NCI-H774 (cell line): Measurements from ENCODE around the gene CCDC91.
"Not testable (repeated sequence)": the region's sequence is repeated elsewhere in the genome, so short reads cannot be mapped to it uniquely, and the experiment has no call there.

ENCODE experiments used
- DNase-seq: peaks from one replicate; lab custom pipeline; 2025; lab: John Stamatoyannopoulos, UW

Gene CCDC91

DNA sequence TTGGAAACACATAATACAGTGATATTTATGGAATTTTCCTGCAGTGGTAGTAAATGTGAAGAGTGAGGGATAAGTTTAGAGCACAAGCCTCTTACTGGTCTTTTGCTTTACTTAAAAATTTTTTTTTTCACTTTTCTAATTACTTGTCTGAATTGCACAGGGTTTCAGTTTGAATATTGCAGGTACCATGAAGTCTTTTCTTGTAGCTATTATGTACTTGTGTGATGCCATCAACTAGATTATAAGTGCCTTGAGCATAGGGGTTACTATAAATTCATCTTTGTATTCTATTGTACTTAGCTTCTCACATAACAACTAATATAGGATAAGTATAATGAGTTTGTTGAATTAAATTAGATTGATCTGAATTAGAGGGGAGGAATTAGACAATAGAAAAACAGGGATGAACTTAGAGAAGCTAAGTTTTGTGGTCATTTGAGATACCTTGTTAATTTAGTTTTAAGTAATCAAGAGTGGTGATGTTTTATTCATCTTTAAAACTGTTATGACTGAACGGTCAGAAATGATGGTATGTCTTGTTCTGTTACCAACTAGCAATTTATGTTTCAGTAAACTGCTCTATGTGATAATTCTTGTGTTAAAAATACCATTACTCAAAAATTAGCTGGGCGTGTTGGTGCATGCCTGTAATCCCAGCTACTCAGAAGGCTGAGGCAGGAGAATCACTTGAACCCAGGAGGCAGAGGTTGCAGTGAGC is 42.1 kb downstream of the CCDC91 start:
- no peak for DNase-seq

DNA sequence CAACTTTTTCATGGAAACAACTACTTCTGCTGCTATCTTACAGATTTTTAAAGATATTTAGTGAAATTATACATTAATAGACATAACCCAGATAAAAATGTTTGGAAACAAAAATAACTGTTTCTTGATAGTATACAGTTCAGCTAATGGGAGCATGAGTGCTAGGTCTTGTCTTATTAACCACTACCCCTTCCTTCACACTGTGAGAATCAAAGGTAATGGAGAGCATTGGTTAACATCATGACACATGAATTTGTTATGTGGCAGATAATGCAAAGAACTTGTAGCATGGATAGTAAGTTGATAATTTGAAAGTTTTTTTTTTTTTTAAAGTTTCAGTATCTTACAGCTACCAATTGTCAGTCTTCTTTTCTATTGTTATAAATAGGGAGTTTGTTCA is 44.2 kb downstream of the CCDC91 start:
- DNase-seq = no peak

DNA sequence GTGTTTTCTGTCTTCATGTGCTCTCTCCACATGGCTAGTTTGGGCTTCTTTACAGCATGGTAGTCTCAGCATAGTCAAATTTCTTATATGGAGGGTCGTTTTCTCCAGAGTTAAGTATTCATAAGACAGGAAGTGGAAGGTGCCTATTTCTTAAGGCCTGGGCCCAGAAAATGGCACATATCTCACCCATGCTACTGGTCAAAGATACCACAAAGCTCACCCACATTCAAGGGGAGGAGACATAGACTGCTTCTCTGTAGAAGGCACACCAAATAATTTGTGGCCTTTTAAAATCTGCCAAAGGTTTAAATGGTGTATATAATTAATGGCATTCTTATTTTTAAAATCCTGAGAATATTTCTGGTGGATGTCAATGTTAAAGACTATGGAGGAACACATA is 44.8 kb downstream of the CCDC91 start:
- DNase-seq = no peak

DNA sequence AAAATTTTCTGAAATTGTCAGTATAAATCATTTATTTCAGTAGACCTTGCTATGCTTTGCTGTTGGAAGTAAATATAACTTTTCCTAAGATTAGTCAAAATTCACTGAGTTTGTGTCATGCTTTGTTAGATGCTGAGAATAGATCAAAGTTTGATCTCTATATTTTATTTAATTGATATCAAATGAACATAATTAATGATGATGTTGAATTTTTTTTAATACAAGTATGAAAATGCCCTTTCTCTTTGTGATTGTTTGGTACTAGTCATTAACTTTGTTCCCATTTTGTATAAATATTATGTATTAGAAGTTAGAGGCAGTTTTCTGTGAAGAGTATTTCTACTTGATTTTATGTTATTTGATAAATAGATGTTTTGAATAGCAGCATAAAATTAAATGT is 45.7 kb downstream of the CCDC91 start:
- DNase-seq = no peak

DNA sequence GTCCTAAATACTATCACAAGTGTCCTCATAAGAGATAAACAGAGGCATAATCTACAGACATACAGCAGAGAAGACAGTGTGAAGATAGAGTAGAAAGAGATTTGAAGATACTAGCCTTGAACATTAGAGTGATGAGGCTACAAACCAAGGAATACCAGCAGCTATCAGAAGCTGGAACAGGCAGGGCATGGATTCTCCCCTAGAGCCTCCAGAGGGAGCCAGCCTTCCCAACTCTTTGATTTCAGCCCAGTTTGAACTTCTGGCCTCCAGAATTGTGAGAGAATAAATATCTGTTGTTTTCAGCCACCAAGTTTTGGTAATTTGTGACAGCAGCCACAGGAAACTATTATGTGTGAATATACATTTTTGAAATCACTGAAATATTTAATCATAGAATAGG is 47.2 kb downstream of the CCDC91 start:
- no peak for DNase-seq

- no peak for DNase-seq
These were observed 49.7 kb downstream of the CCDC91 start for GRCh38 chr12:28239918-28240317.

GRCh38 chr12:28240853-28241252 is 50.6 kb downstream of the CCDC91 start:
- no peak for DNase-seq

- no peak for DNase-seq
These were observed 51.9 kb downstream of the CCDC91 start for GRCh38 chr12:28242129-28242495.

- no peak for DNase-seq
These were observed 52.4 kb downstream of the CCDC91 start for GRCh38 chr12:28242496-28243309.

- no peak for DNase-seq
These were observed 53.0 kb downstream of the CCDC91 start for GRCh38 chr12:28243310-28243633.

DNA sequence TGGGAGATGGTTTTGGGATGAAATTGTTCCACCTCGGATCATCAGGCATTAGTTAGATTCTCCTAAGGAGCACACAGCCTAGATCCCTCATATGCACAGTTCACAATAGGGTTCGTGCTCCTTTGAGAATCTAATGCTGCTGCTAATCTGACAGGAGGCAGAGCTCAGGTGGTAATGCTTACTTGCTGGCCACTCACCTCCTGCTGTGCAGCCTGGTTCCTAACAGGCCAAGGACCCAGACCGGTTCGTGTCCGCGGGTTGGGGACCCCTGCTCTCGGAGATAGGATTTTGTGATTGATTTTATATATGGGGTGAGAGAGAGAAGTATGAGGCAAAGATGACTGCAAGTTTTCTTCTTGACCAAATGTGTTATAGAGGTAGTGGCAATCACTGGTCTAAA is 57.5 kb downstream of the CCDC91 start:
- DNase-seq = no peak

DNA sequence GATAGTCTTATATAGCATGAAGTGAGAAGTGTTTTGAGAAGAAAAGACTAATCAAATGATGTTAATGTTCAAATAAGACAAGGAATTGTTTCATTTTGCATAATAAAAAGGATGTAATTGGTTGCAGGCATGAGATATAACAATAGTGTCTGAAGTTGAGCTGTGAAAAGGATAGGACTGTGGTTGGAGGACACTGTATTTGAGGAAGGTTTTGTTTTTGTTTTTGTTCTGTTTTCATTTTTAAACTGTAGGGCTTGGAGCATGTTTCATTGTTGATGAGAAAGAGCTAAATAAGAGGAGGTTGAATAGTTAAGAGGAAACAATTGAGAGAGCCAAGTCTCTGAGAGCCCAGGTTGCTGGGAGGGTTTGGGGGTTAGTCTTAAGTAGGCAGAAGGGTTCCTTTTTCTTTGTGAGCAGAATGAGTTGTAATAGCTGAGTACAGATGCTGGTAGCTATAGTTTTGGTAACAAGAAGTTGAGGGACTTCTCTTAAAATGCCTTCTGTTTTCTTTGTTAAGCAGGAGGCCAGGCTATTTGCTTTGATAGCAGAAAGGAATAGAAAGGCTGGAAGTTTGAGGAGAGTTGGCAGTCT is 58.4 kb downstream of the CCDC91 start:
- DNase-seq = no peak

DNA sequence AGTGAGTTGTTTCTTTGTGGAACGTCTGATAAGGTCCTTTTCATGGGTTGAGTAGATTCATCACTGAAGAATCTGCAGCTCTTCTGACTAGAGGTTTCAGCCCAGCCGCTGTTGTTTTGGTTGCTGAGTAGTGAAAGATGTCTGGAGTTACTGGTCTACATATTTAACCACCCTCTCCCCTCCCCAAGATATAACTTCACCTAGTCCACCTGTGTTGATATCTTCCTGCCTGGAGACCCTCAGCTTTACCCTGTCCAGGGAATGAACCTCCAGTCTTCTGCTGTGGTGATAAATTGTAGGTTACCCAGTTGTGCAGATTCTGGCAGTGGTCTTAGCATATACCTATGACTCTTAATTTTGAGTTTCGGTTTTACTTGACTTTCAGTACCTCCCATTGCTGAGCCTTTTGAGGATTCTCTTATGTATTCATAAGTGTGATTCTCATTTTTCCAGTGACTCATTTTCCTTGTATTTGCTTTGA is 62.9 kb downstream of the CCDC91 start:
- no peak for DNase-seq

GRCh38 chr12:28257411-28257810 is 67.2 kb downstream of the CCDC91 start:
- no peak for DNase-seq

DNA sequence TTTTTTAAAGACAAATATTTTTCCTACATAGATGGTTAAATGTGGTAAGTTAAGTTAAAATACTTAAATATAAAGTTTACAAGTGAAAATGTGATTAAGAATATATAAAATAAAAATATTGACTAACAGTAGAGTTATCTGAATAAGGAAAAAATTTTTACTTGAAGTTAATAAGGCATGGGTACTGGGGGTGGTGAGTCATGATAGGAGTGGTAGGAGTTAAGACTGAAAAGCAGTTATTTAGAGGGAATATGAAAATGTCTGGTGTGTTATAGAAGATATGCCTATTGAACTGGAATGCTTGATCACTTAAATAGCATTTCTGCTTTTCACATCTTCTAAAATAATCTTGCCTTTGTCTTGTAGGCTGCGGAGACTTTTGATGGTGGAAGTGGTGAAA is 68.7 kb downstream of the CCDC91 start:
- DNase-seq = no peak

DNA sequence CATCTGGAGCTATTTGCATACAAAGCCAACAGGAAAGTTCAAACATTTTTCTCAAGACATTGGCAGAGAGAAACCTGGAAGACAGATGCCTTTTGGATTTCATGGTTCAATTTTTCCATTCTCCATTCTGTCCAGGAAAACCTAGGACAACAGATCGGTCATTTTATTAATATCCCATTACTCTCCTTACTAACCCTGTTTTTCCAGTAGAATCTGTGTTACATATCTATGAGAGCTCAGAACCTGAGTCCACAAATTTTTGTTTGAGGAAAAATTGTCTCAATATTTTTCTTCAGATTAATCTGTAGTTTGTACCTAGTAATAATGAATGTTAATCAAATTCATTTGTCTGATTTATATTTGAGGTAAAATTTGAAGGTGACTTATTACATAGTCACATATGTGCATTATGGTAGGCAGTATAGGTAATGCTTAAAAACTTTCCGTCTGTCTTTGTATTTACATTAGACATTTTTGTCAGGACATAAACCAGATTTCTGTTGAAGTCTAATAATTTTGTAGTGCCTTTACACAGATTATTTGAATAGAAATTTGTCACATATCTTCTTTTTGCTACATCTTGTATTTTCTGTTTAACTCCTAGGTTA is 75.3 kb downstream of the CCDC91 start:
- DNase-seq = no peak

- DNase-seq = not testable (repeated sequence)
These were observed 77.8 kb downstream of the CCDC91 start for GRCh38 chr12:28267920-28268607.

DNA sequence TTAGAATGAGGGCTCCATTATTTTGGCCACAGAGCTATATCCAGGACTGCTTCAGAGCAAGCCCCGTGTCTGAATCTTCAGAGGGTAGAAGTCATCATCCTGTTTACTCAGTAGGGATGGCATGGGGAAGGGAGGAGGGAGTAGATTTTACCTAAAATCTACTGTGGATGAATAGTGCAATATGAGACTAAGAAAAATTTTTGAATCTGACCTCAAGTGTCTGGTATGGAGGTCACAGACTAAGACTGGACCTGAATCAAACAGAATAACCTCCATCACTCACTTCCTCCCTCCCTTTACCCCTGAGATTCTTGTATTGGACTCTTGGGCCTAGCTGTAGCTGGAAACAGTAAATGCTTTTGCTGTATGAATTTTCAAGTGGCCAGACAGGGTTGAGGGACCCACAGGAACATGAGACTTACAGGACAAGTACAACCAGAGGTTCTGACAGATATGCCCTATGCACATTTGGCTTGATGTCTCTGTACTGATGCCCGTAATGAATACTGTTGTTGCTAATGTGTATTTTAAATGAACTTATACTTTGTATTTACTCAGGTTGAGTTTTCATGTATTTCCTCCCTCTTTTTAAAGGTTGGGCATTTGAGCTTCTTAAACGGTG is 78.5 kb downstream of the CCDC91 start:
- no peak for DNase-seq

DNA sequence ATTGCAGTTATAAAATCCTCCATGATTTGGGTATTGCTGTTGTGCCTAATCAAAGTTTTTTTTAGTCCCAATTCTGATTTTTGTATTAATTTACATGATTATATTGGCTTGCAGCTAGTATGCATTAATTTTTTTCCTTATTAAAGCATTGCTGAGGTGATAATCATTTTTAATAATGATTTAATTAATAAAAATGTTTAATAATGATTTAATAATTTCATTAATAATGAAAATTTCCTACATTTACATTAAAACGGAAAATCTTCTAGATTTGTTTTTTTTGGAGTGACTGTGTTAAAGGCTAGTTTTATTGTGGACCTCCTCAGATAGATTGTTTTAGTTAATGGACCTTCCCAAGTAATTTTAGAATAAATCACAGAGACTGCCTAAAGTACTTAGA is 79.6 kb downstream of the CCDC91 start:
- DNase-seq = no peak

DNA sequence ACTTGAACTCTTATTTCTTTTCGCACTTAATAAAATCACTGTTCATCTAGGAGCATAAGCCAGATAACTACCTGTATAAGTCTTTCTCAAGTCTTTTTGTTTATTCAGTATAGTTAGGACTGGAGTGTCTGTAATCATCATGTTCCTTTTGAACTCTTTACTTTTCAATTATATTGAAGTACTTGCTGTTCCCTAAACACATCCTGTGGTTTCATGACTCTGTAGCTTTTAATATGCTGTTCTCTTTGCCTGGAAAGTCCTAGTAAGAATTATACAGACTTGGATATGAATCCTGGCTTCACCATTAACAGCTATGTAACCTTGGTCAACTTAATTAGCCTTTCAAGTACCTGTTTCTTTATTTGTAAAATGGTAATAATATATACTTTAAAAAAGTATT is 88.2 kb downstream of the CCDC91 start:
- DNase-seq = peak; percentile 5

GRCh38 chr12:28278960-28279359 is 88.7 kb downstream of the CCDC91 start:
- no peak for DNase-seq

DNA sequence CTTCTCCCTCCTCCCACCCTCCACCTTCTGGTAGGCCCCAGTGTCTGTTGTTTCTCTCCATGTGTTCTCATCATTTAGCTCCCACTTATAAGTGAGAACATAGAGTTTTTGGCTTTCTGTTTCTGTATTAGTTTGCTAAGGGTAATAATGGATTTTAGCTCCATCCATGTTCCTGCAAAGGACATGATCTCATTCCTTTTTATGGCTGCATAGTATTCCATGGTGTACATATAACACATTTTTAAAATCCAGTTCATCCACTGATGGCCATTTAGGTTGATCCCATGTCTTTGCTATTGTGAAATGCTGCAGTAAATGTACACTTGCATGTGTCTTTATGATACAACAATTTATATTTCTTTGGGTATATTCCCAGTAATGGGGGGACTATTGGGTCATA is 96.1 kb downstream of the CCDC91 start:
- DNase-seq = no peak
